HG03520 (cell line): ENCODE measurements around the gene PAK6.

Experiments used
- ATAC-seq: cut with Tn5 transposase; IDR thresholded peaks from one replicate; pipeline ENCODE4 v1.9.1; 2021; ENCODE audit warnings: mild to moderate bottlenecking, moderate library complexity; ENCODE audit not compliant: unreplicated experiment

The PAK6 gene

DNA sequence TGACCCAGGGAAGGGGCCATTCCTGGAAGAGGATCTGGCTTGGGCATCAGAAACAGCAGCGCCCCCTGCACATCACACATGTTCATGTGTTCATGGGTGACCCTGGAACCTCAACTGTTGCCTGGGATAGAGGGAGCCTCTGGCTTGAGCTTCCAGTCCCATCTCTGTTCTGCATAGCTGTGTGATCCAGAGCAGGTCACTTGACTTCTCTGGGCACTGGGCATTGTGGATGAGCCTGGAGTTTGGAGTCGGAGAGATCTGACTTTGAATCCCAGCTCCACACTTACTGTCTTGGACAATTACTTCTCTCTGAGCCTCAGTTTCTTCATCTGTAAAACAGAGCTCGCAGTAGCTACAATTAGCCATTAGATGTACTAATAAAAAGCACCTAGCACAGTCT lies 15.6 kb downstream of the PAK6 start:
- no peak for ATAC-seq

DNA sequence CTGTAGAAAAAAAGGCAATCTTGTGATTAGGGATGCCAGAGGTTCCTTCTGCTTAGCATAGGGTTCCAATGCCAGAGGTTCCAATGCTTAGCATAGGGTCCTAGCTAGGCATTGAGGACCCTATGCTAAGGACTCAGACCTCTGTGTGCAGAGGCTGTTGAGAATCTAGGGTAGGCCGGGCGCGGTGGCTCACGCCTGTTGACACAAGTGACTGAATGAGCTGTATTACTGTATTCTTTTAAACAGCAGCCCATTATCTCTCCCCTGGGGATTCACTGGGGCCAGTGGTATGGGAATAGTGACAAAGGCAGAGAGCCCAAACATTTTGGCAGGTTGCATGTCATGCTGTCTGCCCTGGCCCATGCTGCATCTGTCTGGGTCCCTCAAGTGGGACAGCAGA lies 16.2 kb downstream of the PAK6 start:
- no peak for ATAC-seq

DNA sequence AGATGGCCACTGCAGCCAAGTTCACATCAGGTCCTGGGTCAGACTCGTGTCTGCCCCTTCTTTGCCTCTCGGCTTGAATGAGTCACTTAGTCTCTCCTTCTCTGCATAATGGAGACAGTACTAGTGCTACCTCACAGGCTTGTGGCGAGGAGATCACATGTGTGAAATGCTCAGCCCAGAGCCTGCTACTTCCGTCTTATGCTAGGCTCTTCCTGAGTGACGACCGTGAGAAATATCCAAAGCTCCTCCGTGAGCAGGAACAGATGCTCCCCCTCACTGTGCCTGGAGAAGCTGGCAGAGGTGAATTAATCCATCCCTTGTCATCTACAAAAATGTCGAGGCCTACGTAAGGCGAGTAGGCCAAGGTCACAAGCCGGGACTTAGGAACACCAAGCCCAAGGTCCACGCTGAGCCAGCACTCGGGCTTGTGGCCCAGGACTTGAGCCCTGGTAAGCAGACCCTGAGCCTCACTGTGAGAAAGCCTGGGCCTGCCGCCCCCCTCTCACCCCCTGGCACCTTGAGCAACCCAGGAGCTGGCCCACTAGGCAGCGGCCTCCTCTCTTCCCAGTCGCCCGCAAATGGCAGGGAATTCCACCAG lies 17.9 kb downstream of the PAK6 start:
- ATAC-seq: no peak

DNA sequence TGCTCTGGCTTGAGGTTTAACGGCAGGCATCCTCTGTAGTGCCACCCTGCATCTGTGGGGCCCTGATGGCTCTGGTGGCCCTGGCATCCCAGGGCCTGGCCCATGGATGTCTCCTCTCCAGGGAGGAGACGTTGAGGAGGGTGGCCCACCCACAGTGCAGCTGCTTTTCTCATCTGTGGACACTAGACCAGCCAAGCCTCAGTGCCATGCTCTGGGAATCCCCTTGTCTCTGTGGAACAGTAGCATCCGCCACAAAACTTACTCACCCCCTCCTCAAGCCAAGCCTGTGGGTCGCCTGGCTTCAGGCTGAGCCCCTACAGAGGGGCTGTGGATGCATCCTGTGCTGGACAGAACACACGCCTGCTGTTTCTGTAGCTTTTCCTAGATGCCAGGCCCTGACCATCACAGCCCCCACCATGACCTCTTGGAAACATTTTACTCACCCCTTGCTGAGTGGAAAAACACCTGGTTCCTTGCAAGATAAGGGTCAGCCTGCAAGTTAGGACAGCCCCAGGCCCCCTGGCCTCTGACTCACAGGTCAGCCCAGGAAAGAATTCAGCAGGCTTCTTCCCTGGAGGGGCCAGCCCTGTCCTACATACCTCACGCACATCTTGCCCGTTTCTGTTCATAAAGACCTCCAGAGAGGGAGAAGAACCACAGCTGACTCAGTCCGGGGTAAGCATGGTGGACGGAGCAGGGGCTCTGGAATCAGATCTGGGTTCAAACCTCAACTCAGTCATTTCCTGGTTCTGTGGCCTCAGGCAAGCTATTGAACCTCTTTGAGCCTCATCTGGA lies 19.0 kb downstream of the PAK6 start:
- no peak for ATAC-seq

DNA sequence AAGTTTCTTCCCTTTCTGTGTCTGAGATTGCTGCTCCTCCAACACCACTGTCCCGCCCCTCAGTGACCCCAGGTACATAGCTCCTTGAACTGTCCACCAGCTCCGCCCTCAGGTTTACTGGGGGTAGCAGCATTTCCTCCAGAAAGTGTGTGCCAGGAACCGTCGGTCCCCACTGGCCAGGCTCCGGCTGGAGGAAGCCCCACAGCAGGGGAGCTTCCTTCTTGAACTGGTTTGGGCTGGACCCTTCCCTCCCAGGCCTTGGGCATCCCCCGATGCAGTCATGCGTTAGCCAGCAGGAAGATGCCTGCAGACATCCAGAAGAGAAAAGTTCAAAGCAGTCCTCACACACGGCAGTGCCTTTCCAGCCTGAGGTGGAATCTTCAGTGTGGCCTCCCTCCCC lies 19.7 kb downstream of the PAK6 start:
- no peak for ATAC-seq

DNA sequence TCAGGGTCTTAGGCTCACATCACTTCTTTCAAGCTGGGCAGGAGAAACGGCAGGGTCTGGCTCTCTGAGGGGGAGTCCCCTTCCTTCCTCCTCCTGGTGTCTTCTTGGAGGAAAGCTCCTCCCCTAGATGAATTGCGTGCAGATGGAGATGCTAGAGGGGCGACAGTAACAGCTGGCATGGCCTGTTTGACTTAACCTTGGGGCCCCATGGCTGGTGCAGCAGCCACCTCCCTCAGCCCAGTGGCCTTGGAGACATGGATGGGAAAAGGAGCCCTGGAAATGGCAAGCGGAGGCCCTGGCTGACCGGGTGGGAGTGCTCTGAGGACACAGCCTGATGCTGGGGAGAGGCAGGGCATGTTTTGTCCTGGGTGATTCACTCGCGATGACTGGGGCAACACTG lies 20.2 kb downstream of the PAK6 start:
- no peak for ATAC-seq

DNA sequence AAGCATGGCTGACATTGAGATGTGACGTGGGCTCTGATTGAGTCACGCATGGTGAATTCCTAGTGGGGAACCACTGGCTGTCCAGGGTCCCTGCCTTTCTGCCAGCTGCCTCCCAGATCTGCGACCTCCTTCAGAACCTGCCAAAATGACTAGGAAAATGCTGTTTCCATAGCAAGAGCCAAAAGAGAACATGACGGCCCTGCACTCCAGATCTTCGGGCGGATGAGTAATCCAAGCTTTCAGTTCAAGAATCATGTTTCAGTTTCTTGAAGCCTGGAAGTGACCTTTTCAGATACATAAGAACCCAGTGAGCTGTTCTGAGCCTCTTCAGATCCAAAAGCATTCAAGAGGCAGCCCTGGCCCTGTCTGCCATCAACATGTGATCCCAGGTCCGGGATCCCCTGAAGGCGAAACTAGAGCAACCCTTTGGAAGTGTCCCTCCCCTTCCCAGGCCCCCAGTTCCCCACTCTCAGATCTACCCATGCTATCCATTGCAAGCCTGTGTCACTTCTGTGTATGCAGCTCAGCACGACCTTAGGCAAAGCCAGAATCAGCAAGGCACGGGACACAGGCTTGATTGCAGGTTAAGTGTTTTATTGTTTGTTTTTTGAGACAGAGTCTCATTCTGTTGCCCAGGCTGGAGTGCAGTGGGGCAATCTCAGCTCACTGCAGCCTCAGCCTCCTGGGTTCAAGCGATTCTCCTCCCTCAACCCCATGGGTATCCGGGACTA lies 24.3 kb downstream of the PAK6 start:
- ATAC-seq: no peak

DNA sequence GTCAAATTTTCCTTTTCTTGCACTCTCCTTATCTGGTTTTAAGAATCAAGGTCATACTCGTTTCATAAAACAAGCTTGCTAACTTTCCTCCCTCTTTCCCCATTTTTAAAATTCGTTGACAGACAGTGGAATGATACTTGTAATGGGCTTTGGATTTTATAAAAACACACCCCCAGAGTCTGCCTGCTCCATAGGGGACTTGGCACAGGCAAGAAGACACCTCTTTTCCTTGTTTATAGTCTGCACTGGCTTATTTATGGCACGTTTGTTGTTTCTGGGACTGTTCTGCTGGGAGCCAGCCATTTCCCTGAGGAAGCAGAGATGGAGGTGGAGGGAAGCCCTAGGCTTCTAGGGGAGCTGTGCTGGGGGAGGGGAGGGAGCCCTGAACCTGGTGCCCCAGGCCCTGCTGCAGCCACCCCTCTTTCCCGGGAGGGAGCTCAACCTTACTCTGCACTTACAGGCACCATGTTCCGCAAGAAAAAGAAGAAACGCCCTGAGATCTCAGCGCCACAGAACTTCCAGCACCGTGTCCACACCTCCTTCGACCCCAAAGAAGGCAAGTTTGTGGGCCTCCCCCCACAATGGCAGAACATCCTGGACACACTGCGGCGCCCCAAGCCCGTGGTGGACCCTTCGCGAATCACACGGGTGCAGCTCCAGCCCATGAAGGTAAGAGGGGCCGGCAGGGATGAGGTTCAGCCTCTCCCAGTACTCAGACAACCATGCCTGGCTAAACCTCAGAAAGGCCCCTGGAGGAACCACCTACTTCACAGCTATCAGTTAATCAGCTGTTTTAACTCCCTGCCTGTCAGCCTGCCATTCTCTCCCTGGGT lies 25.7 kb downstream of the PAK6 start:
- no peak for ATAC-seq

DNA sequence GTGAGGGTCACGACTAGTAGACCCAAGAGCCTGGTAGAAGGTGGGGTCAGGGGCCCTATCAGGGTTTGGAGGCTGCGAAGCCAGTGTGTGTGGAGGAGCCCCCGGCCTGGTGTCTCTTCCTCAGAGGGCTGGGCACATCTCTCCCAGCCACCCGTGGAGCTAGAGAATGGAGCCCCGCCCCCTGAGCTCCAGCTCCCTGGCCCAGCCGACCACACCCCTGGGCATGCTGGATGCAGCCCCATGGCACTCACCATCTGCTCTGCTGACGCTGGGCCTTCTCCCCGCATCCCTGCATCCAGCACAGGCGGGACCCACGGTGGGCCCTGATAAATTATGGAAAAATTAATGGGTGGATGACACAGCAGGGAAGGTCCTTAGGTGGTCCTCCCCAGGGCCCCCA lies 26.5 kb downstream of the PAK6 start:
- ATAC-seq: no peak

DNA sequence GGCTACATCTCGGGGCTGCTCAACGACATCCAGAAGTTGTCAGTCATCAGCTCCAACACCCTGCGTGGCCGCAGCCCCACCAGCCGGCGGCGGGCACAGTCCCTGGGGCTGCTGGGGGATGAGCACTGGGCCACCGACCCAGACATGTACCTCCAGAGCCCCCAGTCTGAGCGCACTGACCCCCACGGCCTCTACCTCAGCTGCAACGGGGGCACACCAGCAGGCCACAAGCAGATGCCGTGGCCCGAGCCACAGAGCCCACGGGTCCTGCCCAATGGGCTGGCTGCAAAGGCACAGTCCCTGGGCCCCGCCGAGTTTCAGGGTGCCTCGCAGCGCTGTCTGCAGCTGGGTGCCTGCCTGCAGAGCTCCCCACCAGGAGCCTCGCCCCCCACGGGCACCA lies 27.0 kb downstream of the PAK6 start:
- ATAC-seq: no peak

DNA sequence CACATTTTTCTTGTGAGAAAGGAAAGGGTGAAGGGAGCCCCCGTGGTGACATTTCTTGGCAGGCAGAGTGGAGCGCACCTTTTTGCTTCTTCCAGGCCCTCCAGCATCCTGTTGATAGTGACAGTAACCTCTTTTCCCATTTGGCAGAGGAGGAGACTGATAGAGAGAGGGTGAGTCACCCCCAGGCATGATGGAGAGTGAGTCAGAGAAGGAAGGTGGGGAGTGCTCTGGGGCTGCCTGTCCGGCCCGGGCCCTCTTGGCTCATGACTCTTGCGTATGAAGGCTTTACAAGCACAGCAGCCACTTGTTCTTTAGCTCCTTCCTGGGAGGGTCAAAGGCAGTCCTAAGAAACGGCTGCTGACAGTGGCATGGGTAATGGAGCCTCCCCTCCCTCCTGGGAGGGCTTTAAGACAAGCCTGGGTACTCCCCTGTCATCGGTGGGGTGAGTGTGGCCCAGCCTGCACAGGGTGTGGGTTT lies 28.0 kb downstream of the PAK6 start:
- ATAC-seq: no peak

DNA sequence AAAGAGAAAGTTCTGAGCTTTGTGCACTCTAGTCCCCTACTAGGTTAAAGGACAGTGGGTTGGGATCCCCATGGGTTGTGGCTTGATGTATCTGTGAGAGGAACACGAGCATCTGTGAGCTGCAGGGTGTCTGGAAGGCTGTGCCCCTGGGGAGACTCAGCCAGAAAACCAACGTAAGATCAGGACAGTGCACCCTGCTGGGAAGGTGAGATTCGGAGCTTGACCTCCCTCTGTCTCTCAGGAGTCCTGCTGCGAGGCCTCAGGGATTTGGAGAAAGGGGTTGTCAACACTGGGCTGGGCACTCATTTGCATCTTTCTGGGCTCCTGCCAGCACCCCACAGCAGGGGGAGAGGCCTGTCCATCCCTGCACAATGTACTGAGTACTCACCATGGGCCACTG lies 28.8 kb downstream of the PAK6 start:
- no peak for ATAC-seq

DNA sequence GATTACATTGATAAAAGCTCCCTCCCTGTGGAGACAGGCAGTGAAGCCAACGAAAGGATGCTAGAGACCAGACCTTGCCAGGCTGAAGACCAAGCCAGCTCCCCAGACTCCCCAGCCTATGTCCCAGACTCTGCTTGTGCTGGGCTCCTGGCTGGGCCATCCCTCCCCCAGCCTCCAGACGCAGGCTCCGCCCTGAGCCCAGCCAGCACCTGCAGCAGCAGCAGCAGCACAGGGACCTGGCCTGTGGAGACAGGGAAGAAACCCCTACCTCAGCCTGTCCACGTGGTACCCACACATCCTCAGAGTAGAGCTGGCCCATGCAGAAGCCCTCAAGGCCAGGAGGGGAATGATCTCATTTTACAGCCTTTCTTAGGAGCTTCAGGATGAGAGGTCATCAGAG lies 30.7 kb downstream of the PAK6 start:
- ATAC-seq: no peak

DNA sequence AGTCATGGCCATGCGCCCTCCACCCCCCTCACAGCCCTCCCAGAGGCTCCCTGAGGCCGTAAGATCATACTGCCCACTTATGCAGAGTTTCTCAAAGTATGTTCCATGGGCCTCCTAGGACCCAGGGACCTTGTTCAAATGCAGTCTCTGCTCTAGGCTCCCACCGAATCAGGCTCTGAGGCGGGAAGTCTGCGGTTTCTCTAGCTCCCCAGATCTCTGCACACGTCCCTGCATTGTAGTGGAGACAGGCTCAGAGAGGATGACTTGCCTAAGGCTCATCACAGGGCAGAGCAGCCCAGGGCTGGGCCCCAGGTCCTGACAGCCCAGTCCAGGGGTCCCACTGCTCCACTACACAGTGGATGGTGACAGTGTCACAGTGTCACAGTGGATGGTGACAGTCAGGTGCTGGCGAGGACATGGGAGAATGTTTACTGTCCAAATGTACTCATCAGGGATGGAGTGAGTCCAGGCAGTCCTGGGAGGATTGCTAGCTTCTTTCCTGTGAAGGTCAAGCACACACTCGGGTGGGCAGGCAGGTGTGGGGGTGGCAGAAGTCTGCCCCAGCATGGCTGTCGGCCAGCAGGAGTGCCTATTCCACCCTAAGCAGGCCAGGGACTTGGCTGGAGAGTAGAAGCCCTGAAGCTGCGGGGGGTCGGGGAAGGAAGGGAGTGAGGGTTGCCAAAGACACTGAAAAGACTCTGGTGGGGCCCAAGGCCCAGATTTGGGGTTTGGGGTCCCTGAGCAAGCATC lies 31.6 kb downstream of the PAK6 start:
- ATAC-seq: no peak

DNA sequence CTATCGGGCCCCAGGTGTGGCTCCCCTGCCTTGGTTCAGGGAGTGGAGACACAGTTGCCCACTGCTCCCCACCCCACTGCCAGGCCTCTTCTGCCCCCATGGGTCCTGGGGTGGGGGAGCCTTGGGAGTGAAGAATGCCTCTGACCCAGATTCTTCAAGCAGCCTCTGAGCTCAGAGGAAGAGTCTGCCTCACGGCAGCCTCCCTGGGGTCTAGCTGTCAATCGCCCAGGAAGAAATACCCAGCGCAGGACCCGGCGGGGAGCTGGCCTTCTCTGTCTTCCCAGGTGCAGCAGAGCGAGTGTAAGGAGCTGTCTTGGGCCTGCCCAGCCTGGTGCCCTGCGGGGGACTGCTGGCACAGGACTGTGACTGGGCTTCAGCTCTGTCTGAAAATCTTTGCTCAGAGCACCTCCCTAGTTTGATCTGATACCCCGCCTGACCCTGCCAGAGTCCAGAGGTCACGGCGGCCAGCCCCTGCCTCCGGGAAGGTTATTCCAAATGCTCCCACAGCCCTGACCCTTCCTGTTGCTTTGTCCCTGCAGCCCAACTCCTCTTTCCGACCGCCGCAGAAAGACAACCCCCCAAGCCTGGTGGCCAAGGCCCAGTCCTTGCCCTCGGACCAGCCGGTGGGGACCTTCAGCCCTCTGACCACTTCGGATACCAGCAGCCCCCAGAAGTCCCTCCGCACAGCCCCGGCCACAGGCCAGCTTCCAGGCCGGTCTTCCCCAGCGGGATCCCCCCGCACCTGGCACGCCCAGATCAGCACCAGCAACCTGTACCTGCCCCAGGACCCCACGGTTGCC lies 33.0 kb downstream of the PAK6 start:
- ATAC-seq: no peak

DNA sequence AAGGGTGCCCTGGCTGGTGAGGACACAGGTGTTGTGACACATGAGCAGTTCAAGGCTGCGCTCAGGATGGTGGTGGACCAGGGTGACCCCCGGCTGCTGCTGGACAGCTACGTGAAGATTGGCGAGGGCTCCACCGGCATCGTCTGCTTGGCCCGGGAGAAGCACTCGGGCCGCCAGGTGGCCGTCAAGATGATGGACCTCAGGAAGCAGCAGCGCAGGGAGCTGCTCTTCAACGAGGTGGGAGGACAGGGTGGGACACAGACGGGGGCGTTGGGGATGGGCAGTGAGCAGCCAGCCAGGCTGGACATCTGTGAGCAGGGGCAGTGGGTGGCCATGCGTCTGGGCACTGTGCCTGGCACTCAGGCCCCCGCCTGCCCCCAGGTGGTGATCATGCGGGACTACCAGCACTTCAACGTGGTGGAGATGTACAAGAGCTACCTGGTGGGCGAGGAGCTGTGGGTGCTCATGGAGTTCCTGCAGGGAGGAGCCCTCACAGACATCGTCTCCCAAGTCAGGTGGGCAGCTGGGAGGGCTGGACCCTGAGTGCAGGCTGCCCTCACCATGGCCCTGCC lies 33.7 kb downstream of the PAK6 start:
- ATAC-seq: no peak

DNA sequence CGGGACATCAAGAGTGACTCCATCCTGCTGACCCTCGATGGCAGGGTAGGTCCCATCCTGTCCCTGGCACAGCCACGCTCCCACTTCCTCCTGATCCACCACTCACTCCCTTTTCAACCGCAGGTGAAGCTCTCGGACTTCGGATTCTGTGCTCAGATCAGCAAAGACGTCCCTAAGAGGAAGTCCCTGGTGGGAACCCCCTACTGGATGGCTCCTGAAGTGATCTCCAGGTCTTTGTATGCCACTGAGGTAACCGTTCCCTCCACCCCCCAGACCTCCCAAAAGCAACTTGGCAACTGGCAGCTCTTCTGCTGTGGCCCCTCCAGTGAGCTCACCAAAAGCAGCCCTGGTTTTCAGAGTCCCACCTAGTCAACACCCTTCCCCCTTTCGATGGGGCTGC lies 34.6 kb downstream of the PAK6 start:
- no peak for ATAC-seq

DNA sequence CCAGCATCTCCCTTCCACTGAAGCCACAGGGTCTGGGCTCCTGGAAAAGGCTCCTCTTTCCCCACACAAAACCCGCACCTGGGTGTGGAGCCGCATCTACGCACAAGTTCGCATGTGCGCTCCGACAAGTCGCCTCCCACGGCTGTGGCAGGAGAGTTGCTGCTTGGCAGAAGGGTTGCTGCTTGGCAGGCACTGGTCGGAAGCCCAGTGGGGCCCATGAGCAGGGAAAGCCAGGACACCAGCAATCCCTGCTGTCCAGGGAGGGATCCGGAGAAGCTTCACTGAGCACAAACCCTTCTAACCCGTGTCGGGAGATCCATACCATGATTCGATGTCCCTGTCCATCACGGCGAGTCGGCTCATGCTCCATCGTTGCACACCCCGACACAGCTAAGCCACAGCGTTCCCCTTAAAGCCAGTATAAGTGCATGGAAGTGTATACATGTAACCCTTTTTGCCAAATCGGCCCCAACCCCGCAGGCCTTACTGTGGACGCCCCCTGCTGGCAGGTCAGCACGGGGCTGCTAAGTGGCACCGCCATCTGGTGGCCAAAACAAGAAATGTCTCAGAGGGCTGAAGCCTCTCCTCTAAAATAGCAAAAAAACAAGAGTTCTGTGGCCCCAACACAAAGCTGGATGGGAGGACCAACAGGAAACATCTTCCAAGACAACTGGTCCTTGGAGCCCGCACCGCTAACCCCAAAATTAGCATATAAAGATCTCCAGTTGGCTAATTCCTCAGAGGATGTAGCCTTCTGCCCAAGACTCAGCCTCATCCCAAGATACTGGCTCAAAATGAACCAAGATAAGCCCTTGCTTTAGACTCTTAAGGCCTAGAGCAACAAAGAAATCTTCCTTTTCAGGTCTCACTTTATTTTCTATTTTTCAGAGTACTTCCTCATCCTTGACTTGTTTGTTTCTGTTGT lies 35.7 kb downstream of the PAK6 start:
- ATAC-seq: no peak
